ENCODE measurements around the gene TTR. TPM values are rescaled to one million over a fixed set of nuclear protein-coding genes. Genes with fewer than 3 reads are reported as not detected.

TTR gene
- polyA plus RNA-seq, 1 of the 3 experiments (the other 2 are of a cell fraction), result not detected

GRCh38 chr18:31578126-31578525, 13.6 kb upstream of the TTR start:
- CTCF ChIA-PET, result interaction anchor here (2.2 to 2.3 kb wide), 2 partner anchors 13 to 144 kb away, joined by 7 to 8 read pairs; no protein-coding TSS in a partner anchor
- WGBS (ENCODE audit: low lambda C conversion rate), result 74% methylated on average over 4 of the region's 4 CpGs
- Histone ChIP-seq H3K9me3 (no peaks in the 10 kb centered on the region), H3K4me2 (no peak overlapping the region), H3F3A (replicated peaks; ENCODE audit: insufficient read depth) (peaks cover 4% of the 10 kb centered on the region), H3K4me3 (ENCODE audit: low read depth in 2 of 2, low read length in 1 of 2) (no peak overlapping the region), H3K9me2 (no peaks in the 10 kb centered on the region), H3K4me1 (ENCODE audit: control insufficient read depth in 1 of 2, insufficient read depth in 2 of 2, low read depth in 1 of 2, low read length in 1 of 2) (no peaks in the 10 kb centered on the region; a peak in 2 of 4 replicates), H3K36me3 (replicated peaks in 1 of 2; ENCODE audit: control insufficient read depth in 1 of 2, insufficient read depth in 2 of 2, low read length in 1 of 2) (no peaks in the 10 kb centered on the region), H3K27me3 (ENCODE audit: insufficient read depth) (no peaks in the 10 kb centered on the region), H3K27ac (ENCODE audit: low read depth in 2 of 2, low read length in 1 of 2) (no peak overlapping the region), H3K9ac (no peak overlapping the region), H2AFZ (ENCODE audit: low read depth) (no peak overlapping the region), H4K20me1 (ENCODE audit: insufficient read depth) (no peaks in the 10 kb centered on the region), H3K79me2 (ENCODE audit: insufficient read depth) (no peaks in the 10 kb centered on the region)
- POLR2A ChIA-PET, result no interaction called here
- no peak for DNase-seq
- TF ChIP-seq, protein P1, sequence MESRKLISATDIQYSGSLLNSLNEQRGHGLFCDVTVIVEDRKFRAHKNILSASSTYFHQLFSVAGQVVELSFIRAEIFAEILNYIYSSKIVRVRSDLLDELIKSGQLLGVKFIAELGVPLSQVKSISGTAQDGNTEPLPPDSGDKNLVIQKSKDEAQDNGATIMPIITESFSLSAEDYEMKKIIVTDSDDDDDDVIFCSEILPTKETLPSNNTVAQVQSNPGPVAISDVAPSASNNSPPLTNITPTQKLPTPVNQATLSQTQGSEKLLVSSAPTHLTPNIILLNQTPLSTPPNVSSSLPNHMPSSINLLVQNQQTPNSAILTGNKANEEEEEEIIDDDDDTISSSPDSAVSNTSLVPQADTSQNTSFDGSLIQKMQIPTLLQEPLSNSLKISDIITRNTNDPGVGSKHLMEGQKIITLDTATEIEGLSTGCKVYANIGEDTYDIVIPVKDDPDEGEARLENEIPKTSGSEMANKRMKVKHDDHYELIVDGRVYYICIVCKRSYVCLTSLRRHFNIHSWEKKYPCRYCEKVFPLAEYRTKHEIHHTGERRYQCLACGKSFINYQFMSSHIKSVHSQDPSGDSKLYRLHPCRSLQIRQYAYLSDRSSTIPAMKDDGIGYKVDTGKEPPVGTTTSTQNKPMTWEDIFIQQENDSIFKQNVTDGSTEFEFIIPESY (IDR thresholded peaks at IDR 0.05; ENCODE audit: borderline replicate concordance, low read depth), result no peak
- TF ChIP-seq MEF2A (IDR thresholded peaks at IDR 0.05; ENCODE audit: borderline replicate concordance, low read depth), result no peak
- no peak for TF ChIP-seq GABPA (IDR thresholded peaks at IDR 0.05; ENCODE audit: low read depth)
- TF ChIP-seq TEAD4 (IDR thresholded peaks at IDR 0.05; ENCODE audit: borderline replicate concordance, insufficient read depth), result no peak
- TF ChIP-seq IRF3 (IDR thresholded peaks at IDR 0.05; ENCODE audit: low read depth, low read length), result no peak
- no peak for TF ChIP-seq NFIC (IDR thresholded peaks at IDR 0.05; ENCODE audit: borderline replicate concordance)
- TF ChIP-seq ELF1 (IDR thresholded peaks at IDR 0.05), result no peak
- no peak for TF ChIP-seq EZH2phosphoT487 (IDR thresholded peaks at IDR 0.05; ENCODE audit: borderline replicate concordance, low read depth)
- TF ChIP-seq FOSL2 (IDR thresholded peaks at IDR 0.05; ENCODE audit: borderline replicate concordance, low read depth), result no peak
- no peak for TF ChIP-seq MXI1 (IDR thresholded peaks at IDR 0.05; ENCODE audit: low read depth, low read length)
- TF ChIP-seq POLR2AphosphoS5 (IDR thresholded peaks at IDR 0.05; ENCODE audit: low read depth, low read length), result no peak
- TF ChIP-seq RXRA (IDR thresholded peaks at IDR 0.05; ENCODE audit: borderline replicate concordance, low read depth), result no peak
- no peak for TF ChIP-seq CHD2 (IDR thresholded peaks at IDR 0.05; ENCODE audit: low read length, partially characterized antibody)
- TF ChIP-seq NRF1 (IDR thresholded peaks at IDR 0.05; ENCODE audit: low read depth, low read length), result no peak
- no peak for TF ChIP-seq SMC3 (IDR thresholded peaks at IDR 0.05; ENCODE audit: low read depth, low read length)
- no peak for TF ChIP-seq GATA2 (CRISPR knock-in tag; IDR thresholded peaks at IDR 0.05)
- TF ChIP-seq RAD21 (IDR thresholded peaks at IDR 0.05; ENCODE audit: low read length), result no peak
- TF ChIP-seq REST (IDR thresholded peaks at IDR 0.05; ENCODE audit: low read depth, low read length), result no peak
- no peak for TF ChIP-seq PBX3 (IDR thresholded peaks at IDR 0.05)
- TF ChIP-seq RFX5 (IDR thresholded peaks at IDR 0.05; ENCODE audit: low read length), result no peak
